ENCODE measurements around the gene GARRE1. TPM values are rescaled to one million over a fixed set of nuclear protein-coding genes. Genes with fewer than 3 reads are reported as not detected.
A peak's percentile ranks its signal among the peaks of the same experiment; 100 is the strongest.
"Not testable (repeated sequence)": the region's sequence is repeated elsewhere in the genome, so short reads cannot be mapped to it uniquely, and the experiment has no call there.

GARRE1 gene
- total RNA-seq, 1 donor from 2014 or later, result 20.1 TPM

- Histone ChIP-seq H3K9me3 (ENCODE audit: insufficient read depth, low read depth, low read length) (no peaks in the 10 kb centered on the region), H3K4me3 (ENCODE audit: insufficient read depth, low read depth, low read length) (no peak overlapping the region), H3K79me2 (ENCODE audit: insufficient read depth, low read length) (peaks cover 70% of the 10 kb centered on the region), H3K27ac (ENCODE audit: low read depth, low read length) (no peak overlapping the region), H4K20me1 (ENCODE audit: insufficient read depth, low read length) (no peaks in the 10 kb centered on the region), H2AFZ (ENCODE audit: low read depth, low read length) (no peak overlapping the region), H3K4me1 (ENCODE audit: insufficient read depth, low read length) (peaks cover 28% of the 10 kb centered on the region), H3K4me2 (ENCODE audit: low read length) (peak overlapping the region; percentile 10), H3K36me3 (ENCODE audit: insufficient read depth, low read length) (no peaks in the 10 kb centered on the region), H3K27me3 (ENCODE audit: insufficient read depth, low read length) (no peaks in the 10 kb centered on the region), H3K9ac (ENCODE audit: low read length) (no peak overlapping the region)
- H3K27ac Mint-ChIP-seq (ENCODE audit: unreplicated experiment), result no peak overlapping the region
- no peaks in the 10 kb centered on the region for H3K27me3 Mint-ChIP-seq (ENCODE audit: low read depth, unreplicated experiment)
- peaks cover 18% of the 10 kb centered on the region for H3K4me1 Mint-ChIP-seq (ENCODE audit: low read depth, unreplicated experiment)
- no peak overlapping the region for H3K4me3 Mint-ChIP-seq (ENCODE audit: unreplicated experiment)
- TF ChIP-seq EZH2 (IDR thresholded peaks at IDR 0.05; ENCODE audit: insufficient read depth, low read length), result no peak
- TF ChIP-seq, protein P1, sequence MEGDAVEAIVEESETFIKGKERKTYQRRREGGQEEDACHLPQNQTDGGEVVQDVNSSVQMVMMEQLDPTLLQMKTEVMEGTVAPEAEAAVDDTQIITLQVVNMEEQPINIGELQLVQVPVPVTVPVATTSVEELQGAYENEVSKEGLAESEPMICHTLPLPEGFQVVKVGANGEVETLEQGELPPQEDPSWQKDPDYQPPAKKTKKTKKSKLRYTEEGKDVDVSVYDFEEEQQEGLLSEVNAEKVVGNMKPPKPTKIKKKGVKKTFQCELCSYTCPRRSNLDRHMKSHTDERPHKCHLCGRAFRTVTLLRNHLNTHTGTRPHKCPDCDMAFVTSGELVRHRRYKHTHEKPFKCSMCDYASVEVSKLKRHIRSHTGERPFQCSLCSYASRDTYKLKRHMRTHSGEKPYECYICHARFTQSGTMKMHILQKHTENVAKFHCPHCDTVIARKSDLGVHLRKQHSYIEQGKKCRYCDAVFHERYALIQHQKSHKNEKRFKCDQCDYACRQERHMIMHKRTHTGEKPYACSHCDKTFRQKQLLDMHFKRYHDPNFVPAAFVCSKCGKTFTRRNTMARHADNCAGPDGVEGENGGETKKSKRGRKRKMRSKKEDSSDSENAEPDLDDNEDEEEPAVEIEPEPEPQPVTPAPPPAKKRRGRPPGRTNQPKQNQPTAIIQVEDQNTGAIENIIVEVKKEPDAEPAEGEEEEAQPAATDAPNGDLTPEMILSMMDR (IDR thresholded peaks at IDR 0.05; ENCODE audit: insufficient read depth, low read depth, low read length), result no peak
- DNase-seq (ENCODE audit: low read depth) (no peak), FAIRE-seq (no peak)
- no peaks in the 10 kb centered on the region for H3K9me3 Mint-ChIP-seq (ENCODE audit: unreplicated experiment)
- H3K36me3 Mint-ChIP-seq (ENCODE audit: low read depth, unreplicated experiment), result no peaks in the 10 kb centered on the region
Observed at GRCh38 chr19:34277244-34277643, 22.9 kb downstream of the GARRE1 start.

DNA sequence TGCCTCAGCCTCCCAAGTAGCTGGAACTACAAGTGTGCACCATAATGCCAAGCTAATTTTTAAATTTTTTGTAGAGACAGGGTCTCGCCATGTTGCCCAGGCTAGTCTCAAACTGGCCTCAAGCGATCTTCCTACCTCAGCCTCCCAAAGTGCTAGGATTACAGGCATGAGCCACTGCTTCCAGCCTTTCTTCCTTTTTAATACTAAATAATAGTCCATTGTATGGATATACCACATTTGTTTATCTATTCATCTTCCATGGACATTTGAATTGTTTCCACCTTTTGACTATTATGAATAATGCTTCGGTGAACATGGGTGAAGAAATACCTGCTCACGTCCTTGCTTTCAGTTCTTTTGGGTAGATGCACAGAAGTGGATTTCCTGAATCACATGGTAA, 24.4 kb downstream of the GARRE1 start:
- no peaks in the 10 kb centered on the region for H3K36me3 ChIP-seq (ENCODE audit: insufficient read depth, low read length)
- H3K27ac ChIP-seq (ENCODE audit: low read depth, low read length), result no peak overlapping the region
- no peaks in the 10 kb centered on the region for H3K36me3 Mint-ChIP-seq (ENCODE audit: low read depth, unreplicated experiment)
- H3K4me1 Mint-ChIP-seq (ENCODE audit: low read depth, unreplicated experiment), result peaks cover 14% of the 10 kb centered on the region
- H3K4me3 ChIP-seq (ENCODE audit: insufficient read depth, low read depth, low read length), result no peak overlapping the region
- H3K9me3 Mint-ChIP-seq (ENCODE audit: unreplicated experiment), result no peaks in the 10 kb centered on the region
- peaks cover 6% of the 10 kb centered on the region for H4K20me1 ChIP-seq (ENCODE audit: insufficient read depth, low read length)
- no peaks in the 10 kb centered on the region for H3K27me3 Mint-ChIP-seq (ENCODE audit: low read depth, unreplicated experiment)
- H3K4me1 ChIP-seq (ENCODE audit: insufficient read depth, low read length), result peaks cover 23% of the 10 kb centered on the region
- FAIRE-seq, result no peak
- H3K79me2 ChIP-seq (ENCODE audit: insufficient read depth, low read length), result peaks cover 69% of the 10 kb centered on the region
- no peak overlapping the region for H3K9ac ChIP-seq (ENCODE audit: low read length)
- TF ChIP-seq, protein P1 (IDR thresholded peaks at IDR 0.05; ENCODE audit: insufficient read depth, low read depth, low read length), result no peak
- no peak for TF ChIP-seq EZH2 (IDR thresholded peaks at IDR 0.05; ENCODE audit: insufficient read depth, low read length)
- DNase-seq (ENCODE audit: low read depth), result no peak
- no peak overlapping the region for H3K27ac Mint-ChIP-seq (ENCODE audit: unreplicated experiment)
- H3K27me3 ChIP-seq (ENCODE audit: insufficient read depth, low read length), result no peaks in the 10 kb centered on the region
- H2AFZ ChIP-seq (ENCODE audit: low read depth, low read length), result no peak overlapping the region
- no peak overlapping the region for H3K4me2 ChIP-seq (ENCODE audit: low read length)
- H3K4me3 Mint-ChIP-seq (ENCODE audit: unreplicated experiment), result no peak overlapping the region
- no peaks in the 10 kb centered on the region for H3K9me3 ChIP-seq (ENCODE audit: insufficient read depth, low read depth, low read length)

DNA sequence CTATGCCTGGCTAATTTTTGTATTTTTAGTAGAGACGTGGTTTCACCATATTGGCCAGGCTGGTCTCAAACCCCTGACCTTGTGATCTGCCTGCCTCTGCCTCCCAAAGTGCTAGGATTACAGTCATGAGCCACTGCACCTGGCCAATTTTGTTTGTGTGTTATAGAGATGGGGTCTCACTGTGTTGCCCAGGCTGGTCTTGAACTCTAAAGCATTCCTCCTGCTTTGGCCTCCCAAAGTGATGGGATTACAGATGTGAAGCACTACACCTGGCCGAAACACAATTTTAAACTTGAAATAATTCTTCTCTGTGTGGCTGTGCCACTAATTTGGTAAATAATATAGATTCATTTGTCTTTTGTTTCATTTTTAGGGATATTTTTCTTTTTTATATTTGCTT, 27.1 kb downstream of the GARRE1 start:
- not testable (repeated sequence) for FAIRE-seq; H3K27ac ChIP-seq (ENCODE audit: low read depth, low read length); DNase-seq (ENCODE audit: low read depth); H3K4me3 ChIP-seq (ENCODE audit: insufficient read depth, low read depth, low read length); H4K20me1 ChIP-seq (ENCODE audit: insufficient read depth, low read length); H3K27me3 Mint-ChIP-seq (ENCODE audit: low read depth, unreplicated experiment); H3K9me3 Mint-ChIP-seq (ENCODE audit: unreplicated experiment); H3K36me3 ChIP-seq (ENCODE audit: insufficient read depth, low read length); H3K27ac Mint-ChIP-seq (ENCODE audit: unreplicated experiment); H3K36me3 Mint-ChIP-seq (ENCODE audit: low read depth, unreplicated experiment); H2AFZ ChIP-seq (ENCODE audit: low read depth, low read length); H3K4me3 Mint-ChIP-seq (ENCODE audit: unreplicated experiment); H3K27me3 ChIP-seq (ENCODE audit: insufficient read depth, low read length); H3K4me2 ChIP-seq (ENCODE audit: low read length); H3K9ac ChIP-seq (ENCODE audit: low read length); H3K4me1 Mint-ChIP-seq (ENCODE audit: low read depth, unreplicated experiment); H3K9me3 ChIP-seq (ENCODE audit: insufficient read depth, low read depth, low read length)
- Histone ChIP-seq H3K79me2 (ENCODE audit: insufficient read depth, low read length) (peaks cover 70% of the 10 kb centered on the region), H3K4me1 (ENCODE audit: insufficient read depth, low read length) (peaks cover 10% of the 10 kb centered on the region)
